Muscle layer of colon (tissue), 2 donors: ENCODE data around the gene ZDHHC11B.
"Not testable (repeated sequence)": the region's sequence is repeated elsewhere in the genome, so short reads cannot be mapped to it uniquely, and the experiment has no call there.

Experiments
- H3K27ac ChIP-seq: one replicate; pipeline ENCODE4 v1.7.0; 2013; ENCODE audit warnings: low read depth, mild to moderate bottlenecking, low read length, moderate library complexity
- H3K27me3 ChIP-seq, 2 donors: one replicate each; pipeline ENCODE4 v1.7.0; 2013; ENCODE audit warnings: low read length in 2 of 2, mild to moderate bottlenecking in 2 of 2; ENCODE audit not compliant: insufficient read depth in 2 of 2, control insufficient read depth in 1 of 2
- H3K36me3 ChIP-seq: one replicate; pipeline ENCODE4 v1.7.0; 2013; ENCODE audit warnings: mild to moderate bottlenecking, low read length; ENCODE audit not compliant: insufficient read depth
- H3K4me1 ChIP-seq: one replicate; pipeline ENCODE4 v1.7.0; 2013; ENCODE audit warnings: mild to moderate bottlenecking, low read length; ENCODE audit not compliant: insufficient read depth
- H3K4me3 ChIP-seq, 2 donors: one replicate each; pipeline ENCODE4 v1.7.0; 2013; ENCODE audit warnings: low read length in 2 of 2, low read depth in 1 of 2, mild to moderate bottlenecking in 1 of 2, moderate library complexity in 1 of 2
- H3K9ac ChIP-seq: one replicate; pipeline ENCODE4 v1.7.0; 2013; ENCODE audit warnings: low read length
- H3K9me3 ChIP-seq: one replicate; pipeline ENCODE4 v1.7.0; 2013; ENCODE audit warnings: mild to moderate bottlenecking, low read length
- donor health status: abdominal sarcoma.
- donor health status: Adenocarcinoma of cecum.

The ZDHHC11B gene

GRCh38 chr5:801472-801871, 16.9 kb upstream of the ZDHHC11B start:
- Histone ChIP-seq H3K27me3 (no peaks in the 10 kb centered on the region), H3K4me1 (no peaks in the 10 kb centered on the region), H3K9ac (no peak overlapping the region), H3K27ac (no peak overlapping the region), H3K9me3 (no peaks in the 10 kb centered on the region), H3K36me3 (no peaks in the 10 kb centered on the region), H3K4me3 (no peak overlapping the region)

GRCh38 chr5:801055-801454, 16.5 kb upstream of the ZDHHC11B start:
- not testable (repeated sequence) for H3K9me3 ChIP-seq, H3K4me3 ChIP-seq, H3K36me3 ChIP-seq, H3K9ac ChIP-seq, H3K4me1 ChIP-seq, H3K27ac ChIP-seq, H3K27me3 ChIP-seq

GRCh38 chr5:798505-799138, 14.1 kb upstream of the ZDHHC11B start:
- H3K9ac ChIP-seq, H3K36me3 ChIP-seq, H3K4me3 ChIP-seq, H3K27me3 ChIP-seq, H3K4me1 ChIP-seq, H3K27ac ChIP-seq, H3K9me3 ChIP-seq: not testable (repeated sequence)

- H3K4me3 ChIP-seq, H3K4me1 ChIP-seq, H3K9me3 ChIP-seq, H3K36me3 ChIP-seq, H3K27me3 ChIP-seq, H3K9ac ChIP-seq, H3K27ac ChIP-seq: not testable (repeated sequence)
These were observed 13.5 kb upstream of the ZDHHC11B start for GRCh38 chr5:797986-798385.

- H3K27me3 ChIP-seq, H3K36me3 ChIP-seq, H3K4me3 ChIP-seq, H3K9me3 ChIP-seq, H3K4me1 ChIP-seq, H3K27ac ChIP-seq, H3K9ac ChIP-seq: not testable (repeated sequence)
These were observed 11.3 kb upstream of the ZDHHC11B start for GRCh38 chr5:795873-796272.

GRCh38 chr5:794948-795347, 10.4 kb upstream of the ZDHHC11B start:
- not testable (repeated sequence) for H3K9me3 ChIP-seq, H3K4me1 ChIP-seq, H3K4me3 ChIP-seq, H3K9ac ChIP-seq, H3K27ac ChIP-seq, H3K27me3 ChIP-seq, H3K36me3 ChIP-seq

GRCh38 chr5:788703-789102, 4.2 kb upstream of the ZDHHC11B start:
- H3K27me3 ChIP-seq, H3K4me1 ChIP-seq, H3K4me3 ChIP-seq, H3K9ac ChIP-seq, H3K27ac ChIP-seq, H3K36me3 ChIP-seq, H3K9me3 ChIP-seq: not testable (repeated sequence)

- H3K27me3 ChIP-seq, H3K4me3 ChIP-seq, H3K9me3 ChIP-seq, H3K36me3 ChIP-seq, H3K27ac ChIP-seq, H3K9ac ChIP-seq, H3K4me1 ChIP-seq: not testable (repeated sequence)
These were observed 3.3 kb upstream of the ZDHHC11B start for GRCh38 chr5:787857-788233.

- H3K27me3 ChIP-seq, H3K4me3 ChIP-seq, H3K27ac ChIP-seq, H3K4me1 ChIP-seq, H3K36me3 ChIP-seq, H3K9ac ChIP-seq, H3K9me3 ChIP-seq: not testable (repeated sequence)
These were observed 2.8 kb upstream of the ZDHHC11B start for GRCh38 chr5:787224-787856.

GRCh38 chr5:785181-785705, 714 bp upstream of the ZDHHC11B start:
- not testable (repeated sequence) for H3K27me3 ChIP-seq, H3K36me3 ChIP-seq, H3K4me1 ChIP-seq, H3K9ac ChIP-seq, H3K9me3 ChIP-seq, H3K27ac ChIP-seq
- peak overlapping the region in 1 of 2 donors; percentile 54 for H3K4me3 ChIP-seq

GRCh38 chr5:783881-784427, 575 bp downstream of the ZDHHC11B start:
- H3K27me3 ChIP-seq, H3K9ac ChIP-seq, H3K9me3 ChIP-seq, H3K4me1 ChIP-seq, H3K36me3 ChIP-seq, H3K27ac ChIP-seq: not testable (repeated sequence)
- peak overlapping the region; percentile 47 to 62 for H3K4me3 ChIP-seq
